T-helper 1 cell treated with Interleukin-12 subunit alpha and Interleukin-12 subunit beta and Interleukin-4 antibody, amounts not matched to agents 30 ng/mL and 1 ng/mL, for 36 hours (primary cell): ENCODE data around the gene ANO9. TPM values are rescaled to one million over a fixed set of nuclear protein-coding genes. Genes with fewer than 3 reads are reported as not detected.
"Not testable (repeated sequence)": the region's sequence is repeated elsewhere in the genome, so short reads cannot be mapped to it uniquely, and the experiment has no call there.

Experiments
- intact Hi-C: fragments of 100-400 bp; cut with micrococcal nuclease; formaldehyde crosslinking; loops from one replicate; pipeline ENCODE4 v1.15.1; 2024
- total RNA-seq: library from RNA; stranded (reverse); gene quantifications from 2 replicates; pipeline ENCODE4 v1.2.3, GENCODE V29; 2022

ANO9 gene
- total RNA-seq, 1 donor from 2014 or later: 77.6 TPM

GRCh38 chr11:390175-390574 lies 51.6 kb downstream of the ANO9 start:
- intact Hi-C loops: no loop called here

GRCh38 chr11:389369-389768 lies 52.4 kb downstream of the ANO9 start:
- intact Hi-C loops: not testable (repeated sequence)

GRCh38 chr11:387193-387793 lies 54.5 kb downstream of the ANO9 start:
- intact Hi-C loops: no loop called here

- intact Hi-C loops: no loop called here
Measured at GRCh38 chr11:386483-386882, 55.3 kb downstream of the ANO9 start.

GRCh38 chr11:385594-386351 lies 56.0 kb downstream of the ANO9 start:
- intact Hi-C loops: no loop called here

- intact Hi-C loops: no loop called here
Measured at GRCh38 chr11:384511-384910, 57.3 kb downstream of the ANO9 start.

GRCh38 chr11:383431-383830 lies 58.4 kb downstream of the ANO9 start:
- intact Hi-C loops: no loop called here

- intact Hi-C loops: no loop called here
Measured at GRCh38 chr11:382081-382629, 59.7 kb downstream of the ANO9 start.

GRCh38 chr11:381501-382072 lies 60.2 kb downstream of the ANO9 start:
- intact Hi-C loops: no loop called here

GRCh38 chr11:380996-381395 lies 60.8 kb downstream of the ANO9 start:
- intact Hi-C loops: no loop called here

- intact Hi-C loops: no loop called here
Measured at GRCh38 chr11:380491-380890, 61.3 kb downstream of the ANO9 start.

GRCh38 chr11:380095-380480 lies 61.7 kb downstream of the ANO9 start:
- intact Hi-C loops: no loop called here

- intact Hi-C loops: no loop called here
Measured at GRCh38 chr11:379205-380094, 62.4 kb downstream of the ANO9 start.

GRCh38 chr11:377883-378500 lies 63.8 kb downstream of the ANO9 start:
- intact Hi-C loops: no loop called here

- intact Hi-C loops: no loop called here
Measured at GRCh38 chr11:377174-377865, 64.5 kb downstream of the ANO9 start.

- intact Hi-C loops: no loop called here
Measured at GRCh38 chr11:376531-377173, 65.2 kb downstream of the ANO9 start.

GRCh38 chr11:375065-376025 lies 66.5 kb downstream of the ANO9 start:
- intact Hi-C loops: no loop called here

- intact Hi-C loops: no loop called here
Measured at GRCh38 chr11:373716-374551, 67.9 kb downstream of the ANO9 start.
